Kidney (tissue), 14 donors: ENCODE results near the gene PNMA8C. TPM values are rescaled to one million over a fixed set of nuclear protein-coding genes. Genes with fewer than 3 reads are reported as not detected.

Source experiments
- DNase-seq, 5 donors: peaks; one replicate each; pipeline ENCODE4 v3.0.0-alpha.2; 2013 to 2020
- FAIRE-seq: peaks from 2 replicates; lab custom pipeline; 2012; peaks lifted over from hg19 to GRCh38; lab: Jason Lieb, UNC
- H3K27ac ChIP-seq, 2 donors: one replicate each; pipeline ENCODE4 v1.7.0; 2013; ENCODE audit warnings: low read depth in 2 of 2, low read length in 2 of 2, inconsistent platforms in 1 of 2
- H3K27me3 ChIP-seq: one replicate; pipeline ENCODE4 v1.7.1; 2013; ENCODE audit warnings: low read length, inconsistent platforms; ENCODE audit not compliant: control insufficient read depth, insufficient read depth
- H3K36me3 ChIP-seq, 3 donors: one replicate each; pipeline versions ENCODE4 v1.7.0 to v1.7.1; 2013; ENCODE audit warnings: low read length in 3 of 3, control low read depth in 1 of 3, inconsistent platforms in 1 of 3; ENCODE audit not compliant: insufficient read depth in 3 of 3, control insufficient read depth in 2 of 3
- H3K4me1 ChIP-seq, 3 donors: one replicate each; pipeline versions ENCODE4 v1.7.0 to v1.7.1; 2013; ENCODE audit warnings: low read length in 3 of 3, inconsistent platforms in 1 of 3, low read depth in 1 of 3; ENCODE audit not compliant: control insufficient read depth in 2 of 3, insufficient read depth in 2 of 3
- H3K4me3 ChIP-seq, 3 donors: one replicate each; pipeline versions ENCODE4 v1.7.0 to v1.8.1; 2013; ENCODE audit warnings: low read length in 3 of 3, control low read depth in 1 of 3, inconsistent platforms in 1 of 3
- H3K9ac ChIP-seq, 3 donors: one replicate each; pipeline versions ENCODE4 v1.7.0 to v1.7.1; 2013; ENCODE audit warnings: low read length in 3 of 3, control low read depth in 1 of 3, inconsistent platforms in 1 of 3
- H3K9me3 ChIP-seq, 3 donors: one replicate each; pipeline versions ENCODE4 v1.7.0 to v1.7.1; 2013; ENCODE audit warnings: low read length in 3 of 3, control low read depth in 1 of 3, inconsistent platforms in 1 of 3; ENCODE audit not compliant: control insufficient read depth in 2 of 3, insufficient read depth in 1 of 3
- intact Hi-C: fragments of 100-400 bp; cut with DNase I; formaldehyde crosslinking; loops from one replicate; pipeline ENCODE4 v1.11.1; 2022
- polyA plus RNA-seq: library from polyadenylated mRNA; stranded (reverse); fragments of 350-450 nt; fragmentation: Illumina TruSeq; extraction: RNeasy Lipid Tissue Mini Kit (QIAGEN cat#74804); gene quantifications from one replicate; pipeline ENCODE4 v1.2.3, GENCODE V29; 2014; ENCODE audit warnings: low read depth, low replicate concordance; ENCODE audit not compliant: insufficient read depth
- total RNA-seq: library from RNA; stranded (reverse); fragmentation: NEBNext Ultra II Directional; extraction: Animal tissue kit (Norgen Biotek cat#: 25700); gene quantifications from one replicate; pipeline ENCODE4 v1.2.1, GENCODE V29; 2021
- TF ChIP-seq, protein P1 (sequence below): IDR thresholded peaks from 3 replicates; pipeline ENCODE4 v1.5.1; 2012; ENCODE audit warnings: mild to moderate bottlenecking, moderate library complexity, borderline replicate concordance; ENCODE audit not compliant: insufficient read depth; ENCODE audit errors: extremely low read depth
- donor health status: control.
- donor health status: control.
- donor health status: control.
- donor health status: control.
- donor health status: control.
- donor health status: DM: yes; HTN: yes; CAD: no.
- donor health status: Normal renal cell carcinoma (clear cell type).

PNMA8C gene
- total and polyA plus RNA-seq, 2 donors from 2014 or later, result 0.09 TPM

DNA sequence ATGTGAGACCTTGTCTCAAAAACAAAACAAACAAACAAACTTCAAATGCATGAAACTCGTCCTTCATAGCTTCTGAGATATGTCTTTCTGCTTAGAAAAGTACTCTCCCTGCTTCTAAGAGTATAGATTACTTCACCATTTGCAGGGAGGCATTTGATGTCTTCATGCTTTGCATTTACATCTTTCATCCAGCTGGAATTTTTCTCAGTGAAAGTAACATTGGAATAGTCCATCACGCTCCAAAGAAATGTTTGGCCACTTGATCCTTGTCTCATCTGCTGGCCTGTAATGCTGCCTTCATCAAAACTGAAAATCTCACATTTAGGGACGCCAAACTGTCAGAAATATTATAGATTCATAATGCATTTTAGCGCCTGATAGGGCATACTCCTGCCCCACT lies 23.4 kb upstream of the PNMA8C start:
- no peak overlapping the region for H3K4me3 ChIP-seq
- no peak overlapping the region for H3K27ac ChIP-seq
- H3K4me1 ChIP-seq, result no peaks in the 10 kb centered on the region
- FAIRE-seq (no peak), DNase-seq (no peak)
- intact Hi-C loops, result no loop called here
- no peak overlapping the region for H3K9ac ChIP-seq
- TF ChIP-seq, protein P1, sequence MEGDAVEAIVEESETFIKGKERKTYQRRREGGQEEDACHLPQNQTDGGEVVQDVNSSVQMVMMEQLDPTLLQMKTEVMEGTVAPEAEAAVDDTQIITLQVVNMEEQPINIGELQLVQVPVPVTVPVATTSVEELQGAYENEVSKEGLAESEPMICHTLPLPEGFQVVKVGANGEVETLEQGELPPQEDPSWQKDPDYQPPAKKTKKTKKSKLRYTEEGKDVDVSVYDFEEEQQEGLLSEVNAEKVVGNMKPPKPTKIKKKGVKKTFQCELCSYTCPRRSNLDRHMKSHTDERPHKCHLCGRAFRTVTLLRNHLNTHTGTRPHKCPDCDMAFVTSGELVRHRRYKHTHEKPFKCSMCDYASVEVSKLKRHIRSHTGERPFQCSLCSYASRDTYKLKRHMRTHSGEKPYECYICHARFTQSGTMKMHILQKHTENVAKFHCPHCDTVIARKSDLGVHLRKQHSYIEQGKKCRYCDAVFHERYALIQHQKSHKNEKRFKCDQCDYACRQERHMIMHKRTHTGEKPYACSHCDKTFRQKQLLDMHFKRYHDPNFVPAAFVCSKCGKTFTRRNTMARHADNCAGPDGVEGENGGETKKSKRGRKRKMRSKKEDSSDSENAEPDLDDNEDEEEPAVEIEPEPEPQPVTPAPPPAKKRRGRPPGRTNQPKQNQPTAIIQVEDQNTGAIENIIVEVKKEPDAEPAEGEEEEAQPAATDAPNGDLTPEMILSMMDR, result no peak
- no peaks in the 10 kb centered on the region for H3K9me3 ChIP-seq
- H3K36me3 ChIP-seq, result no peaks in the 10 kb centered on the region
- H3K27me3 ChIP-seq, result no peaks in the 10 kb centered on the region

DNA sequence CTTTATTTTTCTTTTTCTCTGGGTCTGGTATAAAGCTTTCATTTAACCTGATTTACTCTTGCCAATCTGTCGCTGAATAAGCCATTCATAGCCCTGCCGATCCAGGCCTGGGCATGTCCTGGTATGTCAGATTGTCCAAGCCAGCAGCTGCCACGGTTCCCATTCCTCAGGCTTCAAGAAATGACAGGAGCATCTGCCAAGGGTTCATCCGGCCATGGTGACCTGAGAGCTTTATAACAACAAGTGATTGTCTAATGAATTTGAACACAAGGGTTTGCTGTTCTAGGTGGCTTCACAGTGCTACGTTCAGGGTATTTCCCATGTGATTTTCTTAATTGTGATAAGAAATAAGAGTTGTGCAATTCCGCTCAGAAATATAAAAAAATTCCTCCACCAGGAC lies 22.6 kb upstream of the PNMA8C start:
- H3K9me3 ChIP-seq, result no peaks in the 10 kb centered on the region
- H3K27me3 ChIP-seq, result no peaks in the 10 kb centered on the region
- H3K4me1 ChIP-seq, result no peaks in the 10 kb centered on the region
- intact Hi-C loops, result no loop called here
- H3K9ac ChIP-seq, result no peak overlapping the region
- FAIRE-seq, result no peak
- H3K27ac ChIP-seq, result no peak overlapping the region
- DNase-seq, result no peak
- no peaks in the 10 kb centered on the region for H3K36me3 ChIP-seq
- TF ChIP-seq, protein P1, result no peak
- no peak overlapping the region for H3K4me3 ChIP-seq

DNA sequence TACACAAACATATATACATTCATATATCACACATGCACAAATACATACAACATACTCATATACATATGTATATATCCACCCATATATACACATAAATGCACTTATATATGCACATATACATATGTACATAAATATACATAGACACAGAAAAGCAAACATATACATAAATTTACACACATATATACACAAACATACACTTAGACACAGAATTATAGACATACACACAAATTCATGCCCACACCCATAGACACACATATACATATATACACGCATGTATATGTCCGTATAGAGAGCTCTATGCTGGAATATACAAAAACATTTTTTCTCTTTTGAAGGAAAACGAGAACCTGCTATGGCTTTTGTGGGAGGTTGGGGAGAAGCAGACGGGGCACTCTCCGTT lies 22.0 kb upstream of the PNMA8C start:
- no peak for FAIRE-seq

More for the DNA sequence above, 22.0 kb upstream of the PNMA8C start:
- DNase-seq, result no peak
- no peak overlapping the region for H3K4me3 ChIP-seq
- H3K27me3 ChIP-seq, result no peaks in the 10 kb centered on the region
- H3K27ac ChIP-seq, result no peak overlapping the region
- H3K9ac ChIP-seq, result no peak overlapping the region
- intact Hi-C loops, result no loop called here
- H3K36me3 ChIP-seq, result no peaks in the 10 kb centered on the region
- no peaks in the 10 kb centered on the region for H3K9me3 ChIP-seq
- TF ChIP-seq, protein P1, result no peak
- no peaks in the 10 kb centered on the region for H3K4me1 ChIP-seq
